GM18520 (cell line): ENCODE results near the gene CACNG4.

Source experiments
- ATAC-seq: cut with Tn5 transposase; IDR thresholded peaks from one replicate; pipeline ENCODE4 v1.9.1; 2021; ENCODE audit not compliant: unreplicated experiment

CACNG4 gene

DNA sequence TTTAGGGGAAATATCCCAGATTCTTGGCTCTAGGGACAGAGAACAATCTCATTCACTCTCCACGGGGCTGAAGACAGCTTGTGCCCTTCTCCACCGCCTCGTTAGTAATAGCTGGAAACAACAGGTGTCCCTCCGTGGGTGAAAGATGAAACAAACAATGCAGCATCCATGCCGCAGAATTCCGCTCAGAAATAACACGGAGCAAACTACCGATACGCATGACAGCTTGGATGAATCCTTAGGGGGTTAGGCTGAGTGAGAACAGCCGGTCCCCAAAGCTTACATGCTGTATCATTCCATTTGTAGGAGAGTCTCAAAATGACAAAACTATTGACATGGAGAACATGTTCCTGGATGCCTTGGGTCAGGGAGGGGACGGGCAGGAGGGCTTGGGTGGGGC, 50.5 kb downstream of the CACNG4 start:
- no peak for ATAC-seq

DNA sequence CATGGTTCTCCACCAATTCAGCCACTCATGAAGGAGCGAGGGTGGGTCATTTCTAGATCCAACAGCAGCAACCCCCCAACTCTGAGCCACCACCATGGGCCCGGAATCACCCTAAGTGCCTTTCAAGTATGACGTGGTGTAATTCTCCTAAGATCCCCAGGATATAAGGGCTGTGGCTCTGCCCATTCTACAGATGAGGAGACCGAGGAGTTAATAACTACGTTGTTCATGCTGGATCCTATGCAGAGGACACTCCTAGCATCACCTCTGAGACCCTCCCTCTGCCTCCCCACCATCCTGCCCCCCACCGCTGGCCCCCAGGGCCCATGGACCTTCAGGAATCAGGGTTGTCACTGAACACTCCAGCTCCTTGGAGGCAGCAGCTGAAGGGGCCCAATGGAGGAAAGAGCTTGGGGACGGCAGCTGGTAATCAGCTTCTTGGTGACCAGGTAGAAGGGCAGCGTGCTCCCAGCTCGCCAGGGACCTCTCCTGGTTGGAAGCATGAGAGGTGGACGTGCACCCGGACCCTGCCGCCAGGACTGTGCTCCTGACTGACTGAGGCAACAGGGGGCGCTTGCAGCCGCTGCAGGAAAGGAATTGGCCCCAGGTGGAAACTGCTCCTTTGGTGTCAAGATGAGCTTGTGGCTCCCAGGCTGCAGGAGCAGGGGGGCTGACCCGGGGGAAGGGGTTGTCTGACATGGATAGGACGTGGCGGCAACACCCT, 51.7 kb downstream of the CACNG4 start:
- no peak for ATAC-seq

DNA sequence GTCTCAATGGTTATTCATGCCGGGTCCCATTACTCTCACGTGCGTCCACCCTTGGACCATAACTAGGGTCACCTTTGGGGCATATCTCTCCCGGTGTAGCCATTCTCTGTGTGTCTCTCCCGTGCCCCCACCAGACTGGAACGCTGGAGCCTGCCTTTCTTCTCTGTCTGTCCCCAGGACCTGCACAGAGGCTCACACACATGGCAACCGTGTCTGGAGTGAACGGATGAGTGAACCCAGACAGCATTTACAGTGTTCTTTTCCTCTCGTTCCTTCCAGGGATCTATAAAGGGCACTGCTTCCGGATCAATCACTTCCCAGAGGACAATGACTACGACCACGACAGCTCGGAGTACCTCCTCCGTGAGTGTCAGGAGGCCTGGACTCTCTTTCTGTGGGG, 53.4 kb downstream of the CACNG4 start:
- no peak for ATAC-seq

DNA sequence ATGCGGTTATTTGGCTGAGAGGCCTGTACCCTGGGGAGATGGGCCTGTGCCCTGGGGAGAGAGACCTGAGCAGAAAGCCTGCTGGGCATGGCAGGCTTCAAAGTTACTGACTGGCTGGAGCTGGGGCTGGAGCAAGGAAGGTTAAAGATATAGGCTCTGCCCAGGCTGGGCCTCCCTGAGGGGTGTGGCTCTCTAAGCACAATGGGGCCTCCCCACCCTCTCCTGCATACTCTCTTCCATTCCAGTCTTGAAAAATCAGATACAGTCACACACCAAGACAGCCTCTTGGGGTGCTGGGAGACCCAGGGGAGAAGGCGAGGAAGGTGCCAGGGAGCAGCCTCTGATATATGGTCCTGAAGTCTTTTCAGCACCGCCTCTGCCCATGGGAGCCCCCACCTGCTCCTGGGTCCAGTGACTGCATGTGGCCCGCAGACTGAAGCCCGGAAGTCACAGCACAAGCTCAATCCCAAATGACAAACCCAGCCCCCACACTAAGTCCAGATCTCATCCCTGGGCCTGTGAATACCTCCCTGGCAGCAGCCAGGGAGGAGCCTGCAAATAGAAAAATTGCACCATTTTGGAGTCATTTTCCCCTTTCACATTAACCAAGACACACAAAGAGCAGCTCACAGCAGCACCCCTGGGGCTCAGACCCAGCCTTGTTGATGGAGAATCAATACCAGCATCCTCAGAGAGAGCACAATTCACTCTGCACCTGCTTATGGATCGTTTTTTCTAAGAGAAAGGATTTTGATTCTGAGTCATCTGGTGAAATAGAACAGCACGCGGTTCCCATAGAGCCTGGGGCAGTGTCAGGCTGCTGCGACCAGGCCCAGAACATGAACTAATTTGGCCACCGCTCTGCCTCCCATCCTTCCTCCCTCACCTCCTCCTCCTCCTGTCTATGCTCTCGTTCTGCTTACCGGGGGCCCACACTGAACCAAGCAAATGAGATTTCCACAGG, 54.2 kb downstream of the CACNG4 start:
- no peak for ATAC-seq

DNA sequence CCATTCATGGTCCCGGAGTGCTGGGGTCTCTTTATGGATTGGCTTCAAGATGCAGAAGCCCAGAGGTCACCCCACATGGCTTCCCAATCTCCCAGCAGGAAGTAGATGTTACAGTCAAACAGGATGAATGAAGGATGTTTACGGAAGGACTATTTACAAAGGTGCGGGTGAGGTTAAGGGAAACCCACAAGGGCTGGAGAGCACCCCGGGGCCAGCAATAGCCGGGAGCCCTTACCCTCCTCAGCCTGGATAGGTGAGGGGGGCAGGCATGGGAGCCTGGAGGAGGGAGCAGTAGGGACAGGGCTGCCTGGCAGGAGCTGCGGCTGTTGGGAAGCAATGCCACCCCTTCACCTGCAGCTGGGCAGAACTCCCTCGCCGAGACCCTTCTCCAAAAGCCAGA, 55.3 kb downstream of the CACNG4 start:
- ATAC-seq: no peak

DNA sequence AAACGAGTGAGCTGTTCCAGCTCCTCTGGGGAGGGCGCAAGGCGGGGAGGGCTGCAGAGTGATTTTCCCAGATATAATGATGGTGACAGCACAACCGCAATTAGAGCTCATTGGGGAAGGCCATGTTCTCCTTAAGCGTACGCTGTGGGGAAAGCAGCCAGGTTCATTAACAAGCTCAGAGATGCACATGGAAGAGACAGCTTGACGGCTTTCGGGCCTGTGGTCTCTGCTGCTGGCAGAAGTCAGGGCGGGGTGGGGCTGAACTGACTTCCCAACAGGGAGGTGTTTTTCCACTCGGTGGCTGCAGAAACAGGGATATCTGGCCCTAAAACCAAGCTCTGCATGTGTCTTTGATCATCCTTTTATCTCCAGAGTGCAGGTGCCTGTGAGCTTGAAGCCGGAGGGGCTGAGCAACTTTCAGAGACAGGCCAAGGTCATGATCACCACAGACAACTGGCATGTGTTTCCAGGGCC, 55.8 kb downstream of the CACNG4 start:
- no peak for ATAC-seq

DNA sequence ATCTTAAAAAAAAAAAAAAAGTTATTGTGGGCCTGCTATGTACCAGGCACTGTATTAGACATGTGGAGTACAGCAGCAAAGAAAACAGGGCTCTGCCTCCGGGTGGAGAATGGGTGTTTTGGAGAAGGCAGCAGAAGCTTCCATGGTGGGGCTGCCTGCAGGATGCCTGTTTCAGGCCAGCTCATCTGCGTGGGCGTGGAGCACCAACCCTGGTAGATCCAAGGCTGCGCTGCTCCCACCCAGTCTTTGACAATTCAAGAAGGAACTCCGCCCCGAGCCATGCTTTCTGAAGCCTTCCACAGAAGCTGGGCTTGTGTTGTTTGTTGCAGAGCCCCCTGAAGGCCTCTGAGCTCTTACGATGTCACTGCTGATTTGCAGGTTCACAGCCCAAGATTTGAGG, 56.7 kb downstream of the CACNG4 start:
- ATAC-seq: no peak

DNA sequence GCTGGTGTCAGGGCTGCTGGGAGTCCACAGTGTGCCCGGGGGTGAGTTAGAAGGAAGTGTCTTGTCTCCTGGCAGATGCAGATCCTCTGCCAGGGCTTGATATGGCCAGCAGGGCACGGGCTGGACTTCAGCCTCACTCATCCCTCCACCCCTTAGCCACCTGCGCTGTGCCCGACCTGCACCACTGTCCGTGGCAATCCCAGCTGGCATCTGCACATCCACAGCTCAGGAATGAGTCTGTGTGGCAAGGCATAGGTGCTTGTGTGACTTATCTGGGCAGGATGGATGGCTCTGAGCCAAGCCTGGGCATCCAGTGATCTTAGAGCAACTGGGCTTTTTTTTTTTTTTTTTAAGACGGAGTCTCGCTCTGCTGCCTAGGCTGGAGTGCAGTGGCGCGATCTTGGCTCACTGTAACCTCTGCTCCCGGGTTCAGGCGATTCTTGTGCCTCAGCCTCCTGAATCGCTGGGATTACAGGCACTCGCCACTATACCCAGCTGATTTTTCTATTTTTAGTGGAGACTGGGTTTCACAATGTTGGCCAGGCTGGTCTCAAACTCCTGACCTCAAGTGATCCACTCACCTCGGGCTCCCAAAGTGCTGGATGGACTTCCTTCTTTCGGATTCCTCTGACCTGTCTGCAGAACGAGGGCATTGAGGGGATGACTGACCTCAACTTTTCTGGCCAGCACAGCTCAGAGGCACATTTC, 57.4 kb downstream of the CACNG4 start:
- ATAC-seq: no peak

DNA sequence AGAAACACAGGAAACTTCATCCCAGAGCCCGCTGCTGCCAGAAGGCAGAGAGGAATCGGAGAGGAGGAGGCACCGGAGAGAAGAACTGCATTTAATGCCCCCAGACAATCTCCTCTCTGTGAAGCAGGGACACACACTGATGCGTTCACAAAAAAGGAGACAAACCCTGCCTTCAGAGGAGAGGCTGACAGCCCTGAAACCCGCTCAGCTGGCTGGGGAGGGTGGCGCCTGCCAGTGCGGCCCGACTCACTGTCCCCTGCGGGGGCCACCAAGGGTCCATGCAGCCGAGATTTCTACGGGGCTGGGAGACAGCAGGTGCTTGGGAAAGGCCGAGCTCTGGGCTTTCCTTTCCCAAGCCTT, 57.9 kb downstream of the CACNG4 start:
- ATAC-seq: no peak

DNA sequence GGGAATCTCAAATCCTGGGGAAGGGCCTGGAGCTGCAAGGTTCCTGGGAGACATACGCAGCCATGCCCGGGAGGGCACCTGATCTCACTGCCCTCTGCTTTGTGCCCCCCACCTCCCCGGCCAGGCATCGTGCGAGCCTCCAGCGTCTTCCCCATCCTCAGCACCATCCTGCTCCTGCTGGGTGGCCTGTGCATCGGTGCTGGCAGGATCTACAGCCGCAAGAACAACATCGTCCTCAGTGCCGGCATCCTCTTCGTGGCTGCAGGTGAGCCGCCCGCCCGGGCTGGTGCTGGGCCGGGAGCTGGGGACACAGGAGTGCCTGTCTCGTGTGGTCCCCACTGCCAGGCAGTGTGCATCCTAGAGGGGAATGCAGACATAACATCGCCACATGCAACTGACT, 60.2 kb downstream of the CACNG4 start:
- ATAC-seq: no peak

DNA sequence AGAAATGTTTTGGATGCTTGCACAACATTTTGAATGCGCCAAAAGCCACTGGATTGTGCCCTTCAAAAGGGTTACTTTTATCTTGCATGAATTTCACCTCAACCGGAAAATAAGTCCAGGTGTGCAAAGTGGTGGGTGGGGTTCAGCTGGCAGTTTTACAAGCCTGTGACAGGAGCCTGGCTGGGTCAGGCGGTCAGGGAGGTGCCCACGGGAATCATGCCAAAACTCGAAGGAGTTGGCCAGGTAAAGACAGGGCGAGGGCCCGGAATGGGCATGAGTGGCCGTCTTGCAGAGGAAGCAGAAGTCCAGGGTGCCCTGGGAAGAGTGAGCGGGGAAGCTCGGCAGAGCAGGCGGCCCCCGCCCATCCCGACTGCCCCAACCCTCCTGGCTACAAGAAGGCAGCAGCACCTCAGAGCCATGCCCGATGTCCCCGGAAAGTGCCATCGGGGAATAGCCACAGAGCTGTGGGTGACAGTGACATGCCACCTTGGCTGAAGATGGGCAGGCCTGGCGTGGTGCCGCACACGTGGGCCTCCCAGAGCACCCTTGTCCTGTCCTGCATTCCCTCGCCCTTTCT, 60.8 kb downstream of the CACNG4 start:
- no peak for ATAC-seq

DNA sequence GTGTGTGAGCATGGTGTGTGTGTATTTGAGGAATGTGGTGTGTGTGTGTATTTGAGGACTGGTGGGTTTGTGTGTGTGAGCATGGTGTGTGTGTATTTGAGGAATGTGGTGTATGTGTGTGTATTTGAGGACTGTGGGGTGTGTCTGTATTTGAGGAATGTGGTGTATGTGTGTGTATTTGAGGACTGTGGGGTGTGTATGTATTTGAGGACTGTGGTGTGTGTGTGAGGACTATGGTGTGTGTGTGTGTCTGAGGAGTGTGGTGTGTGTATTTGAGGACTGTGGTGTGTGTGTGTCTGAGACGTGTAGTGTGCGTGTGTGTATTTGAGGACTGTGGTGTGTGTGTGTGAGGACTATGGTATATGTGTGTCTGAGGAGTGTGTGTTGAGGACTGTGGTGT, 61.8 kb downstream of the CACNG4 start:
- no peak for ATAC-seq

DNA sequence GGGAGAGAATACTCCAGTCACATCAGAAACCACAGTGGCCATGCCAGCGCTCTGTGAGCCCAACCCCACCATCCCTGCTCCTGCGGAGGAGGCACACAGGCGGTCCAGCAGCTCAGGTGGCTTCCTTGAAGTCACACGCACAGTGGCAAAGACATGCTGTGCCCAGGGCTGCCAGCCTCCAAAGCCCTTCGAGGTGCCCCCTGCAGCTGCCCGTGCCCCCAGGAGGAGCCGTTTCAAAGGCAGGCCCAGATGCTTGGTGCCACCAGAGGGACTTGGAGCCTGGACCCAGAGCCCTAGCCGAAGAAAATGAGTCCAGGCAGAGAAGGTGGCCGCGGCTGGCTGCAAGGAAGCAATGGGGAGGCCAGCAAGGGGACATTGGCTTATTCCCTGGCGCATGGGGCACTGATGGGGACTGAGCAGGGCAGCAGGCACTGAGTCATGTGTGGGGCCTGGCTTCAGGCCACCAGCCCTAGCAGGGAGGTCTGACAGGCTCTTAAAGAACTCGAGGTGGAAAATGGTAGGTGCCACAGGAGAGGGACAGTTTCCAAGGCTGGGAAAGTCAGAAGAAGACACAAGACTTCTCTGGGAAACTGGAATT, 62.6 kb downstream of the CACNG4 start:
- no peak for ATAC-seq

DNA sequence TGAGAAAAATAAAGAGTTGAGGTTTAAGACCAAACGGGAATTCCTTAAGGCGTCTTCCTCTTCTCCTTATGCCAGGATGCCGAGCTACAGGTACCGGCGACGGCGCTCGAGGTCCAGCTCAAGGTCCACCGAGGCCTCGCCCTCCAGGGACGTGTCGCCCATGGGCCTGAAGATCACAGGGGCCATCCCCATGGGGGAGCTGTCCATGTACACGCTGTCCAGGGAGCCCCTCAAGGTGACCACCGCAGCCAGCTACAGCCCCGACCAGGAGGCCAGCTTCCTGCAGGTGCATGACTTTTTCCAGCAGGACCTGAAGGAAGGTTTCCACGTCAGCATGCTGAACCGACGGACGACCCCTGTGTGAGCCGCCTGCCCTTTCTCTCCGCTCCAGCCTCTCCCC, 66.1 kb downstream of the CACNG4 start:
- no peak for ATAC-seq

DNA sequence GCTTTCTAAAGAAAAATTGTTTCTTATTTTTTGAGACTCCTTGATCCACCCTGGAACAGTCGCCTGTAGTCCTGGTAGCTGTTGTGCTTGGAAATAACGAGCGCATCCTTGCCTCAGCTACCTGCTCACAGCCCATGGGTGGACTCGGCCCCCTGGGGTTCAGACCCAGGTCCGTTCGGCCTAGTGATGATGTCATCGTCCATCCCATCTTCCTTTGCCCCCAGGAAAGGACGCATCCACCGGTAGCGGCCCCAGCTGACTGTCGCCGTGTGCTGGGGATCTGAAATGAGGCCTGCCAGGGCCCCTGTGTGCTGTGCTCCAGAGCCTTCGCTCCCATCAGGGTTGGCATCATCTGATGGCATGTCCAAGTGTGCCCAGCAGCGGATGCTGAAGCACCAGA, 67.9 kb downstream of the CACNG4 start:
- no peak for ATAC-seq

DNA sequence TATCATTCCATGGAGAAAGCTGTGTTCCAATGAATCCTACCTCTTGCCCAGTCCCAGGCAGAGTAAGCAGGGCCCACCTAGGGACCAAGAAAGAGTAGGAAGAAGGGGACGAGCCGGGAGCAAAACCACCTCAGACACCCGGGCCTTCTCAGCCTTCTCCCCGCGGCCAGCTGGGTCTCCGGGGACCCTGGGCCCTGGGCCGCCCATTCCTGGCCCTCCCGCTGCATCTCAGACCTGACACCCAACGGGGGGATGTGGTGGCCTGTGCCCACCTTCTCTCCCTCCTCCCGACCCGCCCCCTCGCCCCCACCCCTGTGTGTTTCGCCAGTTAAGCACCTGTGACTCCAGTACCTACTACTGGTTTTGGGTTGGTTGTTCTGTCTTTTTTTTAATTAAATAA, 68.5 kb downstream of the CACNG4 start:
- no peak for ATAC-seq

DNA sequence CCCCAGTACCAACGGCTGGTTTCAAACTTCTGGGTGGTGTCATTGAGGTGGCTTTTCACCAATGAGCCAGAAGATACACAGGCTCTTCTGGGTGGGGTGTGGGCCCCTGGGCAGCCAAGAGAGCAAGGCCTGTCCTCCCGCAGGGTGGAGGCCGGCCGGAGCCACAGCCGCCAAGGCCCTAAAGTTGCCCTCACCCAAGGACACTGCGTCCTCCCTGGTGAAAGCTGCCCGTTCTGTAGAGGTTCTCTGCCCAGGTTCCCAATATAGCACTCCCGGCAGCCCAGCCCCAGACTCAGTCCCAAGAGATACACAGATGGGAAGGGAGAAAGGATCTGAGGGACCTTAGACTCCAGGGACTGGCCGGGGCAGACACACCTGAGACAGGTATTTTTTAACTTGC, 69.1 kb downstream of the CACNG4 start:
- no peak for ATAC-seq

DNA sequence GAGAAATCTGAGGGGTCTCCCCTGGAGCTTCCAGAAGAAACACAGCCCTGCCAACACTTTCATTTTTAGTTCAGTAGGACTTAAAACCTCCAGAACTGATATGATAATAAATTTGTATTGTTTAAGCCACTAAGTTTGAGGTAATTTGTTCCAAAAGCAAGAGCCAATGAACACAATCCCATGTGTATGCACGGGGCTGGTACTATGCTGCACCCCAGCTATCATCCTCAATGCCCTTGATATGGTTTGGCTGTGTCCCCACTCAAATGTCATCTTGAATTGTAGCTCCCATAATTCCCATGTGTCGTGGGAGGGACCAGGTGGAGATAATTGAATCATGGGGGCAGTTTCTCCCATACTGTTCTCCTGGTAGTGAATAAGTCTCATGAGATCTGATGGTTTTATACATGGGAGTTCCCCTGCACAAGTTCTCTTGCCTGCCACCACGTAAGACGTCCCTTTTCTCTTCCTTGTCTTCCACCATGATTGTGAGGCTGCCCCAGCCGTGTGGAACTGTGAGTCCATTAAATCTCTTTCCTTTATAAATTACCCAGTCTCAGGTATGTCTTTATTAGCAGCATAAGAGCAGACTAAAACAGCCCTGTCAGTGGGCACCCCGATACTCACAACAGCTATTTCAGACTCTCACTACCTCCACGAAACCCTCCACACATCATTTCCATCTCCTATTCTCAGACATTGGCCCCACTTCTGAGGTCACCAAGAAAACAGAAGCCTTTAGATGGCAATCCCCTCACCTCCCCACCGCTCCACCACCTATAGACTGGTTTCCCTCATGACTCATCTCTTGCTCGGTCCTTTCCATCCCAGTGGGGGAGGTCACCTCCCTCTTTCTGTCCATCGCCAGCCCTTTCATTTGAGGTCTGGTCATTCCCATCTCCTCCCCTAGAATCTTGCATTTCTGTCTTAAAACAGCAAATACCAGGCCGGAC, 70.9 kb downstream of the CACNG4 start:
- ATAC-seq: no peak

DNA sequence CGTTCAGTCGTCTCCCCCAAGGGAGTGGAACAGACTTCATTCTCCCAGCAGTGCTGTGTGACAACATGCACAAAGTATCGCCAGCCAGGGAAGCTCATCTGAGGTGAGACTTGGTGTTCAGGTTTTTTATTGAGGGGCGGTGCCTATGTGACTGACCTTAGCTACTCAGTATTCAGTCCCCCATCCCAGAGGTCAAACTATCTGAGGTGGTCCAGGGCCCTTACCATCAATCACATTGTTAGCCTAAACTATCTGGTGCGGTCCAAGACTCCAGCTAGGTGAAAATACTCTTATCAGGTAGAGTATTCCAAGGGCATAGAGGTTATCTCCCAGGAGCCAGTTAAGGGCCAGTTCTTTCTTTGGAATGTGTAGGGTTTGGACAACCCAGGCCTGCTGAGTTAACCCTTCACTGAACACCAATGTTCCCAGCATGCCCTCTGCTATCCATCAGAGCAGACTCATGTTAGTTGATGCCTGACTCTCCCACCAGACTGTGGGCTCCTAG, 74.4 kb downstream of the CACNG4 start:
- ATAC-seq: no peak

DNA sequence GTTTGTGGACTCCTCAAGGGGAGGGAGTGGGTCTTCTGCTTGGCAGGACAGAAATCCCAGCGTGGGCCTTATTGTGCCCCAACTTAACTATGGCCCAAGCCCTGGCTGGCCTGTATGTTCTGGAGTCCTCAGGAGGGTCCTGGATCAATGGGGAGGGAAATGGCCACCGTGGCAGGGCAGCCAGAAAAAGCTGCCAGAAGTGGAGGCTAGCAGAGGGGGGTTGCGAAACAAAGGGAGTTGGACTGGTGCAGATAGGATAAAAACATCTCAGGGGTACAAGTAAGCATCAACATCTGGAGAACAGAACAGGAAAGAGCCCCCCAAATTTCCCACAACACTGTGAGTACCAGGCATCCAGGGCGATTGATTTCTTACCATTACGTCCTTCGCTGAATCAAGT, 76.1 kb downstream of the CACNG4 start:
- no peak for ATAC-seq
